ENCODE results near the gene SCAF4.
"Not testable (repeated sequence)": the region's sequence is repeated elsewhere in the genome, so short reads cannot be mapped to it uniquely, and the experiment has no call there.

- not testable (repeated sequence) for TF ChIP-seq CTCF (IDR thresholded peaks at IDR 0.05; ENCODE audit: borderline replicate concordance, extremely low read depth, low read length, poor library complexity, severe bottlenecking); EZH2 (IDR thresholded peaks at IDR 0.05; ENCODE audit: borderline replicate concordance, low read depth, low read length, severe bottlenecking)
Measured at GRCh38 chr21:31631881-31632280, 100.0 kb downstream of the SCAF4 start.
